NCI-H1105 (cell line): ENCODE measurements around the gene HMCN1.

Experiments used
- DNase-seq: peaks from one replicate; lab custom pipeline; 2025; lab: John Stamatoyannopoulos, UW

The HMCN1 gene

GRCh38 chr1:186033847-186034271 is 299.7 kb downstream of the HMCN1 start:
- DNase-seq: no peak

DNA sequence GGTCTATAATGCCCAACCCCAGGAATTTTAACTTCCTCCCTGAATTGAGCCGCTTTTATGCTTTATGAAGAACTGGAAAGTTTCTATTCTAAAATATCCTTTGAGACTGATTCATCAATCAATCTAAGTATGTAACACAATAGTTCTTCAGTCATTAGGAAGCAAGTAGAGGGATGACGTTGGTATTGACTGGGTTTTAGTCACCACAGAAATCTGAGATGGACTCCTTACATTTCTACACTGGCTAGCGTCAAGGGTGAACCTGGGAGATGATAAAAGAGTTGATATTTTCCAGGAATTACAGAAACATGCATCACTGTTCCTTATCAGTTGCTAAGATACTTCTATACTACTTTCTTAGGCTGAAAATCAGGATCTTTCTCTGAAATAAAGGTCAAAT is 308.0 kb downstream of the HMCN1 start:
- DNase-seq: no peak

DNA sequence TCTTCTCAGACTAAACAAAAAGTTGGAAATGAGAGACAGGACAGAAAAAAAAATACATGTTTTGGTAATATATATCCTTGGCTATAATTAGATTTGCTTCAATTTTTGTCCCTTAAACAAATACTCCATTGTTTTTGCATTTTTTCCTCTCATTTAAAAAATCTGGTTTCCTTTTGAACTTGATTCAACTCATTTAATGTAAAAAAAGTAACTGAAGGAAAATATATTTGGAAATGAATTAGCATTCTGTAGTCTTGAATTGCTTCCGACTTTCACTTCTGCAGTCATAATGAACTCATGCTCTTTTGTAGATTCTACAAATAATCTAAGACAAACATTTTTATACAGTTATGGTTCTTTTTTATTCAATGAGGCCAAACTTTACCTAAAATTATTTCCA is 309.1 kb downstream of the HMCN1 start:
- no peak for DNase-seq

- no peak for DNase-seq
These were observed 310.0 kb downstream of the HMCN1 start for GRCh38 chr1:186044079-186044685.

GRCh38 chr1:186046437-186047211 is 312.4 kb downstream of the HMCN1 start:
- no peak for DNase-seq

- DNase-seq: no peak
These were observed 316.2 kb downstream of the HMCN1 start for GRCh38 chr1:186050360-186050759.

DNA sequence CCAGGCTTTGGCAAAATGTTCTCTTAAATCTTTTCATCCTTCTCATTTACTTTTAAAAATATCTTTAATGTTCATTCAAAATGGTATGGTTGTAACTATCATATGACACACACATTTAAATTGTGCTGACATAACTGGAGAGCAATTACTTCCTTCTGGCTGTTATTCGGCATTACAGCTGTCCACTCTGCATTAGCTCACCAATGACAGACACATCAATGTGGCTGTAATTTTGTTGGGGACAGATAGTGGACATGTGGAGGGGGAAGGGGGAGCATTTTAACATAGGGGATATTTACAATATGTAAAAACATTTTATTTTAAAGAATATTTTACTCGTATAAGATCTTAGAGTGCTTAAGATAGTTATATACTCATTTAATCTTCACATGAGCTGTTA is 319.8 kb downstream of the HMCN1 start:
- no peak for DNase-seq

DNA sequence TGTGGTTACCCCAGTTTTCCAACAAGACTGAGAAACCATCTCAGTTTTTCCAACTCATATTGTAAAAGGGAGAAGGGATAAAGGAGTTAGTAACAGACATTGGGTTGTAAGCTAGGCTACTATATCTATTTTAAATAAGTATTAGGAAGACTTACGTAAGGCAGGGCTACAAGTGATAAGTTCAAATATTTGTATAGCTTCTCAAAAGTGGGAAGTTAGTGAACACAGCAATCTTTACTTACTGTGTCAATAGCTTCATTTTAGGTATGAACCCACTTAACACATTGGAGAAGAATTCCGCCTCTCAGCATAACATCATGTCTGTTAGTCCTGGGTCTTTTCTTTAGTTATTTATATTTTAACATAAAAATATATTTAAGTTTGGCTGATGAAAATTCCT is 320.7 kb downstream of the HMCN1 start:
- no peak for DNase-seq

DNA sequence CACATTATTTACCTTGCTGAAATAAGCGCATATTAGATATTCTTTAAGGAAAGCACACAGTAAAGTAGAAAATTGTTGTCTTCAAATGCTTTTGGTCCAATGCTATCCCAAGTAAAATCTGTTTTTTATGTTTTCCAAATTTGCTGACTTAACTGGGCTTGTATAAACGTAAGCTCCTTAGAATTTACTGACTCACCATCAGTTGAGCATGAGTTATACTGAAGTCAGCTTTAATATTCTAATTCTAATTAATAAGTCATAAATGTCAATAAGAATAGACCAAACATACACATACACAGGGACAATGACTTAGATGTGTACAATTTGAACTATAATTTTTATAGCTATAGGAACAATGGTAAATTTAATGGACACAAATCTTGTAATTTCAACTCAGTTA is 321.7 kb downstream of the HMCN1 start:
- no peak for DNase-seq

DNA sequence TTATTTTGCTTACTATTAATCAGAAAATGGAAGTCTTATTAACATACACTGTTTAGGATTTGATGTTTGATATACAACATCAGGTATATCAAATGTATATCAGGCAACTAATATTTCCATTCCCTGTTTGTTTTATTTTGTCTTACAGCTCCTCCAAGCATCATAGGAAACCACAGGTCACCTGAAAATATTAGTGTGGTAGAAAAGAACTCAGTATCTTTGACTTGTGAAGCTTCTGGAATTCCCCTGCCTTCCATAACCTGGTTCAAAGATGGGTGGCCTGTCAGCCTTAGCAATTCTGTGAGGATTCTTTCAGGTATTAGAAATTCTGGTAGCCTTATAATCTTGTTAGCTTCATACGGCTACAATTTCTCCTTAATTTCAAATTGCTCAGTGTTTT is 322.9 kb downstream of the HMCN1 start:
- no peak for DNase-seq

DNA sequence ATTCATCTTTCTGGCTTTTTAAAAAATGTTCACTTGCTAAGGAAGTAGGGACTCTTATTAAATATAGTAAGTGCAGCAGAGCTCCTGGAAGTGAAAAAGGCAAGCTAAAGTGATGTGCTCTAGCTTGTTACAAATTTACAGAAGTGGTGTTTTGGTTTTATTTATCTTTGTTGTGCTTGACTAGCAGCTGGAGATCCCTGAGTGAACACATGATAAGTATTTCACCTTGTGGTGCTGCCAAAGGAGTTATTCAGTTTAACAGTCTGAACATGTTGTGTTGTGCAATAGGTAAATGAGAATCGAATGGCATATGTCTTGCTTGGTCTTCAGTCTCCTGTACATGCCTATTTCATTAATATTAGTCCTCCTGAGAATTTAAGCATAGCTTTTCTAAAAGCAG is 325.1 kb downstream of the HMCN1 start:
- peak; percentile 37 for DNase-seq

GRCh38 chr1:186059752-186060151 is 325.6 kb downstream of the HMCN1 start:
- no peak for DNase-seq

- no peak for DNase-seq
These were observed 326.0 kb downstream of the HMCN1 start for GRCh38 chr1:186060226-186060625.

- no peak for DNase-seq
These were observed 329.0 kb downstream of the HMCN1 start for GRCh38 chr1:186063091-186063657.

GRCh38 chr1:186066411-186066810 is 332.2 kb downstream of the HMCN1 start:
- DNase-seq: no peak

DNA sequence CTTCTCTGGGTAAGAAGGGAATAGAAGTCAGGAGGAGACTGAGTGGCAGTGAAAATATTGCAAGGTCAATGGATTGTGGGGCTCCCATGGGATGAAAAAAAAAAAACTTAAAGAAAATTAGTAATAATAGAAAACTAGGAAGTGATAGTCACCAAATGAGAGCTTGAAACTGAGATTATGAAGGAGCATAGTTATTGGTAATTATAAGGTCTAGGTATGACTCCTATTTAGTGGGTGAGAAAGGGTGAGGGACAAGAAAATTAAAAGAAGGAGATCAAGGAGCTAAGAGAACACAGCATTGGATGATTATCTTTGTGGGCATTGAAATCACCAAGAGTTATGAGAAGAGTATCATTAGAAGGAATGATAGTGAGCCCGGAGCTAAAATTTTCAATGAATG is 339.5 kb downstream of the HMCN1 start:
- DNase-seq: no peak

- DNase-seq: no peak
These were observed 341.8 kb downstream of the HMCN1 start for GRCh38 chr1:186076006-186076405.

- no peak for DNase-seq
These were observed 344.1 kb downstream of the HMCN1 start for GRCh38 chr1:186078245-186078644.

DNA sequence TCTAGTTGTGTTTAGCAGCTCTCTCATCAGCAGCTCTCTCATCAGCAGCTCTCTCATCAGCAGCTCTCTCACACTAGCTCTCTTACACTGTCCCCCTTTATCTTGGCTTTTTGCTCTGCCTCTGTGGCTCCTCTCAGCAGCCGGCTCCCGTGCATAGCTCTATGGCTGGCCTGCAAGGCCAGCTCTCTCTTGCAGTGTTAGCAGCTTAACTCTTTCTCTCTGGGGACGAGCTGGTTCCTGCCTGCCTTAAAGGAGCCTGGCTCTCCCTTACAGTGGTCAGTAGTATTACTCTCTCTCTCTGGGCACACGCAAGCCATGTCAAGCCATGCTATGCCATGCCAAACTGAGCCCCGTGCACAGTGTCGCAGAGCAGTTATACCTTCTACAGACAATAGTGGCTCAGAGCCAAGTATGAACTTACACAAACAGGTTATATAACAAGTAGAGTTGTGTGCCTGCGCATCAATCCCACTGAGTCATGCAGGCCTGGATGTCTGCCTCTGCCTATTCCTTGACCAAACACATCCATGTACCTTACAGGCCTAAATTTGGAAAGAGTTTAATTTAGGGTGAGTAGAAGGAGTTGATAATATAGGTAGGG is 345.0 kb downstream of the HMCN1 start:
- no peak for DNase-seq

DNA sequence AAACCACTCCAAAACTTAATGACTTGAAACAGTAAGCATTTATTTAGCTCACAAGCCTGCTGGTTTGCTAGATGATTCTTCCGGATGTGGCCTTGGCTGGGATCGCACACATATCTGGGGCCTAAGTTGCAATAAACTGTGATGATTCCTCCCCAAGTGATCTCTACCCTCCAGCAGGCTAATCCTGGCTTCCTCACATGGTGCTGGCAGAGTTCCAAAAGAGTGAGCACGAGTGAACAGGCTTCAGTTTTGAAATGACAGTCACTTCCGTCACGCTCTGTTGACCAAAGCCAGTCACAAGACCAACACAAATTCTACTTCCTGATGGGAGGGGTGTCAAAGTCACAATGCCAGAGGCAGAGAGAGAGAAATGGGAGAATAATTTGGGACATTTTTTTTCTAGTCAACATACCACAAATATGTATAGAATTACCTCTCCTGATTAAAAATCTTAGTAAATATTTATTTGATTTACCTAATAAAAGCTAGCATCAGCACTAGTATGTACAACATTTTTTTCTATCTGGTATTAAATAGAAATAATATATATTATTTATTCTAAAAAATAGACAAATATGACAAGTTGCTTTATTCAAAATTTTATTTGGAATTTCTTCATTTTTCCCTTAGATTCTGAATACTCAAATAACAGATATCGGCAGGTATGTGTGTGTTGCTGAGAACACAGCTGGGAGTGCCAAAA is 348.2 kb downstream of the HMCN1 start:
- DNase-seq: peak; percentile 99

GRCh38 chr1:186086583-186086982 is 352.4 kb downstream of the HMCN1 start:
- DNase-seq: no peak

DNA sequence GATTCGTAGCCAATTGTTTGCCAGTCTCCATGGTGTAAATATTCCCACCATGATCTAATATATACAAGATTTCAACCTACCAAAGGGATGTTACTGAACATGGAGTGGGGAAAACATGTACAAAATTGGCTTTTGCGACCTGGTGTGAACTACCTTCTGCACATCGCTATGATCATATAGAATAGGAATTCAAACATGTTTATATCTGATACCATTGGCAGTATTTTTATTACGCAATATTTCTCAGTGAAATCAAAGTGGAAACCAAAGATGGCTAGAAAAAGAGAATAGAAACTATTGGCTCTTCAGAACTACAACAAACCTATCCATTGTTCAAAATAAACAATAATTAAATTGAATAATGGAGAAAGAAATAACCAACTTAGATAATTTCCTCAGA is 355.7 kb downstream of the HMCN1 start:
- DNase-seq: no peak
